Upper lobe of right lung (tissue), 1 donor: ENCODE results near the gene MACF1. TPM values are rescaled to one million over a fixed set of nuclear protein-coding genes. Genes with fewer than 3 reads are reported as not detected.

ENCODE experiments used
- ATAC-seq: fragments of 200-7000 bp; cut with Tn5 transposase; one replicate; pipeline ENCODE4 v1.9.1; 2020; ENCODE audit warnings: mild to moderate bottlenecking, moderate library complexity
- DNase-seq: peaks from one replicate; pipeline ENCODE4 v3.0.0-alpha.2; 2020
- H3K27ac ChIP-seq: fragments of 200-600 bp; one replicate; pipeline ENCODE4 v1.8.0; 2022
- H3K27me3 ChIP-seq: fragments of 200-600 bp; one replicate; pipeline ENCODE4 v1.8.0; 2022; ENCODE audit warnings: mild to moderate bottlenecking
- H3K36me3 ChIP-seq: fragments of 200-600 bp; one replicate; pipeline ENCODE4 v1.8.0; 2022
- H3K4me1 ChIP-seq: fragments of 200-600 bp; one replicate; pipeline ENCODE4 v1.8.0; 2022
- H3K4me3 ChIP-seq: fragments of 200-600 bp; one replicate; pipeline ENCODE4 v1.8.0; 2022; ENCODE audit warnings: mild to moderate bottlenecking
- H3K9me3 ChIP-seq: fragments of 200-600 bp; one replicate; pipeline ENCODE4 v1.8.0; 2022
- CTCF ChIP-seq: fragments of 200-600 bp; IDR thresholded peaks from one replicate; pipeline ENCODE4 v1.8.0; 2022; ENCODE audit warnings: antibody characterized with exemption
- intact Hi-C: fragments of 100-400 bp; cut with DNase I; formaldehyde crosslinking; loops from one replicate; pipeline ENCODE4 v1.11.0; 2022
- total RNA-seq: library from RNA; stranded (reverse); fragmentation: NEBNext Ultra II Directional; extraction: Animal tissue kit (Norgen Biotek cat#: 25700); gene quantifications from one replicate; pipeline ENCODE4 v1.2.1, GENCODE V29; 2021
- donor health status: DM: no; HTN: yes; CAD: no; lungs with severe emphysema.

MACF1 gene
- total RNA-seq, 1 donor from 2014 or later, result 814 TPM

GRCh38 chr1:39269791-39270342 lies 65.4 kb downstream of the MACF1 start:
- Histone ChIP-seq H3K36me3 (peaks cover 8% of the 10 kb centered on the region), H3K9me3 (no peaks in the 10 kb centered on the region), H3K4me1 (peaks cover 59% of the 10 kb centered on the region), H3K4me3 (no peak overlapping the region), H3K27ac (no peak overlapping the region), H3K27me3 (no peaks in the 10 kb centered on the region)
- TF ChIP-seq CTCF, result no peak
- intact Hi-C loops, result no loop called here
- DNase-seq, result no peak
- ATAC-seq, result peak; percentile 38

- ATAC-seq (no peak), DNase-seq (no peak)
- peaks cover 8% of the 10 kb centered on the region for H3K36me3 ChIP-seq
- H3K27ac ChIP-seq, result no peak overlapping the region
- intact Hi-C loops, result no loop called here
- no peaks in the 10 kb centered on the region for H3K9me3 ChIP-seq
- no peaks in the 10 kb centered on the region for H3K27me3 ChIP-seq
- H3K4me1 ChIP-seq, result peaks cover 60% of the 10 kb centered on the region
- no peak for TF ChIP-seq CTCF
- H3K4me3 ChIP-seq, result no peak overlapping the region
Observed at GRCh38 chr1:39270368-39270767, 65.9 kb downstream of the MACF1 start.

GRCh38 chr1:39272027-39272797 lies 67.7 kb downstream of the MACF1 start:
- peaks cover 69% of the 10 kb centered on the region for H3K4me1 ChIP-seq
- no peak overlapping the region for H3K27ac ChIP-seq
- intact Hi-C loops, result no loop called here
- DNase-seq (no peak), ATAC-seq (peak; percentile 34)
- no peaks in the 10 kb centered on the region for H3K27me3 ChIP-seq
- no peak overlapping the region for H3K4me3 ChIP-seq
- no peaks in the 10 kb centered on the region for H3K9me3 ChIP-seq
- no peak for TF ChIP-seq CTCF
- H3K36me3 ChIP-seq, result peaks cover 8% of the 10 kb centered on the region

- peaks cover 8% of the 10 kb centered on the region for H3K36me3 ChIP-seq
- no peaks in the 10 kb centered on the region for H3K9me3 ChIP-seq
- intact Hi-C loops, result no loop called here
- no peak overlapping the region for H3K27ac ChIP-seq
- DNase-seq, result no peak
- ATAC-seq, result no peak
- no peak overlapping the region for H3K4me3 ChIP-seq
- TF ChIP-seq CTCF, result no peak
- H3K27me3 ChIP-seq, result no peaks in the 10 kb centered on the region
- peaks cover 68% of the 10 kb centered on the region for H3K4me1 ChIP-seq
Observed at GRCh38 chr1:39272798-39273469, 68.4 kb downstream of the MACF1 start.

- Histone ChIP-seq H3K27ac (no peak overlapping the region), H3K4me1 (peaks cover 54% of the 10 kb centered on the region), H3K36me3 (no peaks in the 10 kb centered on the region), H3K27me3 (no peaks in the 10 kb centered on the region), H3K4me3 (no peak overlapping the region), H3K9me3 (no peaks in the 10 kb centered on the region)
- intact Hi-C loops, result no loop called here
- no peak for TF ChIP-seq CTCF
- DNase-seq (no peak), ATAC-seq (no peak)
Observed at GRCh38 chr1:39275836-39276507, 71.5 kb downstream of the MACF1 start.
